Upper lobe of right lung (tissue), 1 donor: ENCODE data around the gene ZNF232. TPM values are rescaled to one million over a fixed set of nuclear protein-coding genes. Genes with fewer than 3 reads are reported as not detected.

ENCODE experiments used
- ATAC-seq: fragments of 200-7000 bp; cut with Tn5 transposase; one replicate; pipeline ENCODE4 v1.9.1; 2020; ENCODE audit warnings: mild to moderate bottlenecking, moderate library complexity
- DNase-seq: peaks from one replicate; pipeline ENCODE4 v3.0.0-alpha.2; 2020
- H3K27ac ChIP-seq: fragments of 200-600 bp; one replicate; pipeline ENCODE4 v1.8.0; 2022
- H3K27me3 ChIP-seq: fragments of 200-600 bp; one replicate; pipeline ENCODE4 v1.8.0; 2022; ENCODE audit warnings: mild to moderate bottlenecking
- H3K36me3 ChIP-seq: fragments of 200-600 bp; one replicate; pipeline ENCODE4 v1.8.0; 2022
- H3K4me1 ChIP-seq: fragments of 200-600 bp; one replicate; pipeline ENCODE4 v1.8.0; 2022
- H3K4me3 ChIP-seq: fragments of 200-600 bp; one replicate; pipeline ENCODE4 v1.8.0; 2022; ENCODE audit warnings: mild to moderate bottlenecking
- H3K9me3 ChIP-seq: fragments of 200-600 bp; one replicate; pipeline ENCODE4 v1.8.0; 2022
- intact Hi-C: fragments of 100-400 bp; cut with DNase I; formaldehyde crosslinking; loops from one replicate; pipeline ENCODE4 v1.11.0; 2022
- total RNA-seq: library from RNA; stranded (reverse); fragmentation: NEBNext Ultra II Directional; extraction: Animal tissue kit (Norgen Biotek cat#: 25700); gene quantifications from one replicate; pipeline ENCODE4 v1.2.1, GENCODE V29; 2021
- TF ChIP-seq, protein P1 (sequence below): fragments of 200-600 bp; IDR thresholded peaks from one replicate; pipeline ENCODE4 v1.8.0; 2022; ENCODE audit warnings: antibody characterized with exemption
- donor health status: DM: no; HTN: yes; CAD: no; lungs with severe emphysema.

ZNF232 gene
- total RNA-seq, 1 donor from 2014 or later: 8.0 TPM

DNA sequence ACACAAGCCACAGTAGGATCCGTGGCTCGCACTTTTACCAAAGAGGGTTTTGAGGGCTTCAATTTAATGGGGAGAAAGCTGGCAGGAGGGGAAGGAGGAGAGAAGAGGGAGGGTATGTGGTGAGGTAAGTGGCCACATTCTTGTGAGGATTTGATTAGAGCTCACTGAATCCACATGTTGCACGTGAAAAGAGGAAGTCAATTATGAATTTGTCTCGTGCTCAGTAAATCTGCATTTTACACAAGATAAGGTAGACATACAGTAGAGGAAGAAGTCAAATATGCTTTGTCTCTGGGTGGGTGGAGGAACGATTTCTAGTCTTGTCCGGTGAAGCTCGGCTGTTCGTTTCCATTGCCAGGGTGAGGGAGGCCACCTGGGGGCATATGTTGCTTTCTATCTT, 862 bp downstream of the ZNF232 start:
- intact Hi-C loops: no loop called here
- ATAC-seq: no peak
- Histone ChIP-seq H3K27ac (no peak overlapping the region), H3K4me1 (peaks cover 7% of the 10 kb centered on the region), H3K36me3 (peaks cover 24% of the 10 kb centered on the region), H3K27me3 (peaks cover 17% of the 10 kb centered on the region), H3K9me3 (no peaks in the 10 kb centered on the region), H3K4me3 (peak overlapping the region; percentile 88)
- TF ChIP-seq, protein P1, sequence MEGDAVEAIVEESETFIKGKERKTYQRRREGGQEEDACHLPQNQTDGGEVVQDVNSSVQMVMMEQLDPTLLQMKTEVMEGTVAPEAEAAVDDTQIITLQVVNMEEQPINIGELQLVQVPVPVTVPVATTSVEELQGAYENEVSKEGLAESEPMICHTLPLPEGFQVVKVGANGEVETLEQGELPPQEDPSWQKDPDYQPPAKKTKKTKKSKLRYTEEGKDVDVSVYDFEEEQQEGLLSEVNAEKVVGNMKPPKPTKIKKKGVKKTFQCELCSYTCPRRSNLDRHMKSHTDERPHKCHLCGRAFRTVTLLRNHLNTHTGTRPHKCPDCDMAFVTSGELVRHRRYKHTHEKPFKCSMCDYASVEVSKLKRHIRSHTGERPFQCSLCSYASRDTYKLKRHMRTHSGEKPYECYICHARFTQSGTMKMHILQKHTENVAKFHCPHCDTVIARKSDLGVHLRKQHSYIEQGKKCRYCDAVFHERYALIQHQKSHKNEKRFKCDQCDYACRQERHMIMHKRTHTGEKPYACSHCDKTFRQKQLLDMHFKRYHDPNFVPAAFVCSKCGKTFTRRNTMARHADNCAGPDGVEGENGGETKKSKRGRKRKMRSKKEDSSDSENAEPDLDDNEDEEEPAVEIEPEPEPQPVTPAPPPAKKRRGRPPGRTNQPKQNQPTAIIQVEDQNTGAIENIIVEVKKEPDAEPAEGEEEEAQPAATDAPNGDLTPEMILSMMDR: no peak
- DNase-seq: no peak

DNA sequence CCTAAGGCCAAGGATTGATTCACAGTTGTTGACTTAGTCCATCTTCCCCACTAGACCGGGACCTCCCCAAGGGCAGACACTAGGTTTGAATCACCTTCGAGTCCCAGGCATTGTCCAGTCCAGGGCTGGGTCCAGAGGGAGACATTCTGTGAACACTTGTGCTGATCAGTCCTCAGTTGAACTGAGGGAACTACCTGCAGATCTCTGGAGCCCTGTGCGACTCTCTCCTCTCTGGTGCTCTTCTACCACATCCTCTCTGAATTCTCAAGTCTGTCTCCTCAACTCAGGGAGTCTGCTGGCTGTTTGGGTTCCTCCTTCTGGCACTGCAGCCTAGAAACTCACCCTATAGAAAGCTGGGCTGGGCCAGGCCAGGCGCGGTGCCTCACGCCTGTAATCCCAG, 10.8 kb downstream of the ZNF232 start:
- TF ChIP-seq, protein P1: no peak
- no peak overlapping the region for H3K27ac ChIP-seq
- no peaks in the 10 kb centered on the region for H3K27me3 ChIP-seq
- no peak for DNase-seq
- no peak for ATAC-seq
- intact Hi-C loops: no loop called here
- no peak overlapping the region for H3K4me3 ChIP-seq
- peaks cover 7% of the 10 kb centered on the region for H3K36me3 ChIP-seq
- H3K4me1 ChIP-seq: no peaks in the 10 kb centered on the region
- H3K9me3 ChIP-seq: peaks cover 6% of the 10 kb centered on the region

DNA sequence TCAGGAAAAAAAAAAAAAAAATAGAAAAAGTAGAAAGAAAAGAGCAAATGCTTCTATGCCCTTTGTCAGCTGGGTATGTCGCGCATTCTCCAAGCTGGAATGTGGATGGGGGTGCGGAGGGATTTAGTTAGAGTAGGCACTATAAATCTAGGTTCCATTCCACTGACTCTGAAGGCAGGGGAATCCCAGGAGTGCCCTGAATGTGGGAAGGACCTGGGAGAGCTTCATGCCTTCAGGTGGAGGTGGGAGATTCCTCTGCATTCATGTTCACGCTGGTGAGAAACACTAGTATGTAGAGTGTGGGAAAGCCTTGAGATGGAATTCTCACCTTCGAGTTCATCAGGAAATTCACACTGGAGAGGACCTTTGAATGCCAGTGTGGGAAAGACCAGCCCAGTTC, 12.4 kb downstream of the ZNF232 start:
- H3K4me3 ChIP-seq: no peak overlapping the region
- intact Hi-C loops: no loop called here
- TF ChIP-seq, protein P1: no peak
- peaks cover 17% of the 10 kb centered on the region for H3K9me3 ChIP-seq
- no peaks in the 10 kb centered on the region for H3K27me3 ChIP-seq
- H3K36me3 ChIP-seq: no peaks in the 10 kb centered on the region
- no peaks in the 10 kb centered on the region for H3K4me1 ChIP-seq
- H3K27ac ChIP-seq: no peak overlapping the region
- ATAC-seq: no peak
- DNase-seq: no peak

DNA sequence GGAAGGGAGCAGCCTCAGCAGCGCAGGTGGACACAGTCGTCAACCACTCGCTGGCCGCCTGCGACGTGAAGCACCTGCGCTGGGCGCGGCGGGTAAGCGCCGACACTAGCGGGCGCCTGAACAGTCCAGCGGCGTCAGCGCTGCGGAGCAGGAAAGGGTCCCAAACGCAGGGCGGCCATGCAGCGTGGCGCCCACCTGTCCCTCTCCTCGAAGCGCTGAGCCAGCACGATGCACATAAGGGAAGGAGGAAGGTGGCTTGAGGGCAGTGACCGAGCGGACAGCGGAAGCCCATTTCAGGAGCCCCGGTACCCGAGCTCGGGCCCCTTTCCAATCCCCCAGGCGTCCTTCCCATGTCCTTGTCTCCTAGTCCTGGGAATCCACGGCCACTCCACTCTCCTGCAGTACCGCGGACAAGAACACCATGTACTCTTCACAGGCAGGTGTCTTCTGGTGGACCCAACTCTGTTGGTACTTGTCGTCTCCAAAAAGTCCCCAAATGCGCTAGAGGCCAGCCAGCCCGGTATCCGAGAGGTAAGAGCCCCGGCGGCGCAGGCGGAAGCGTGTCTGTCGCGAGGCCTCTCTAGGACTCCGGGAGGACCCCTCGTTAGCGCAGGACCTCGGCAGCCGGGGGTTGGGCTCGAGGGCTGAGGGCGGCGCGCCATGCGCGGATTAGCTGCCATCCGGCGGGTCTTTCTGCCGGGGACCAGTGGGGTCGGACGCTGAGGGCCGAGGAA, 14.4 kb downstream of the ZNF232 start:
- ATAC-seq: peak; percentile 85
- peaks cover under 1% of the 10 kb centered on the region for H3K36me3 ChIP-seq
- H3K4me3 ChIP-seq: peak overlapping the region; percentile 53
- no peaks in the 10 kb centered on the region for H3K27me3 ChIP-seq
- peak overlapping the region; percentile 42 for H3K27ac ChIP-seq
- intact Hi-C loops: no loop called here
- peak; percentile 78 for DNase-seq
- H3K4me1 ChIP-seq: no peaks in the 10 kb centered on the region
- H3K9me3 ChIP-seq: peaks cover 37% of the 10 kb centered on the region
- TF ChIP-seq, protein P1: no peak

DNA sequence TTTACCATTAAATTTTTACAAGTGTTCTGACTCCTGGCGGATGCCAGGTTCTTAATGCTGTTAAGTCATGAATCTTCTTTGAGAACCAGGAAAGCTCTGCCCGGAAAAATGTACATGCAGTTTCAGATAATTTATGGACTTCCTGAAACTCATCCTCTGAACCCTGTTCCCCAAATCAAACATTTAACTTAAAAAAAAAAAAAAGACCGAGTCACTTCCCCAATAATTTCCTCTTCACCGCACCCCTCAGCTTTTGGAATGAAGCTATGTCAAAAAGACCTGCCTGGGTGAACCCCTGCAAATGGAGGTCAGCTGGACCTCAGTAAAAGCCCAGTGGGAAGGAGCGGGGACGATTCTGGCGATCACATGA, 15.0 kb downstream of the ZNF232 start:
- Histone ChIP-seq H3K36me3 (peaks cover 6% of the 10 kb centered on the region), H3K4me3 (peak overlapping the region; percentile 53), H3K9me3 (peaks cover 42% of the 10 kb centered on the region), H3K27ac (no peak overlapping the region), H3K27me3 (no peaks in the 10 kb centered on the region), H3K4me1 (no peaks in the 10 kb centered on the region)
- no peak for DNase-seq
- no peak for ATAC-seq
- intact Hi-C loops: no loop called here
- TF ChIP-seq, protein P1: no peak
